Fibroblast of lung (primary cell): ENCODE measurements around the gene ARHGAP18. TPM values are rescaled to one million over a fixed set of nuclear protein-coding genes. Genes with fewer than 3 reads are reported as not detected.

ENCODE experiments used
- DNase-seq, 2 donors: peaks; one replicate each; pipeline versions ENCODE4 v3.0.0 to v3.0.0-alpha.2; 2010; ENCODE audit warnings: low read depth in 2 of 2
- H2AFZ ChIP-seq: 2 replicates; pipeline ENCODE4 v1.5.1; 2012; ENCODE audit warnings: low read length, control low read depth, inconsistent platforms
- H3K27ac ChIP-seq: 2 replicates; pipeline ENCODE4 v1.5.1; 2011; ENCODE audit warnings: low read length, control low read depth; ENCODE audit not compliant: insufficient read depth
- H3K27me3 ChIP-seq: 2 replicates; pipeline ENCODE4 v1.5.1; 2011; ENCODE audit warnings: mild to moderate bottlenecking, low read length; ENCODE audit not compliant: control insufficient read depth, insufficient read depth
- H3K36me3 ChIP-seq: 2 replicates; pipeline ENCODE4 v1.5.1; 2011; ENCODE audit warnings: low read length; ENCODE audit not compliant: control insufficient read depth, insufficient read depth
- H3K4me1 ChIP-seq: 2 replicates; pipeline ENCODE4 v1.5.1; 2011; ENCODE audit warnings: low read length; ENCODE audit not compliant: control insufficient read depth, insufficient read depth; ENCODE audit errors: extremely low read depth
- H3K4me2 ChIP-seq: 2 replicates; pipeline ENCODE4 v1.5.1; 2011; ENCODE audit warnings: low read length, control low read depth; ENCODE audit not compliant: insufficient read depth; ENCODE audit errors: extremely low read depth
- H3K4me3 ChIP-seq, 4 experiments: fragments of 200-600 bp in 1 of 4; sonication (generic) in 1 of 4; replicated peaks in 1 of 4; 2 replicates each; pipeline ENCODE4 v1.5.1; 2011 to 2016; ENCODE audit warnings: low read length in 4 of 4, low read depth in 3 of 4, mild to moderate bottlenecking in 3 of 4, control low read depth in 2 of 4, inconsistent platforms in 1 of 4, mixed read lengths in 1 of 4; ENCODE audit not compliant: insufficient read depth in 1 of 4; ENCODE audit errors: control extremely low read depth in 1 of 4
- H3K79me2 ChIP-seq: 2 replicates; pipeline ENCODE4 v1.5.1; 2012; ENCODE audit warnings: mild to moderate bottlenecking, low read length, inconsistent platforms; ENCODE audit not compliant: control insufficient read depth, insufficient read depth
- H3K9ac ChIP-seq: 2 replicates; pipeline ENCODE4 v1.5.1; 2011; ENCODE audit warnings: mild to moderate bottlenecking, low read length, control low read depth; ENCODE audit not compliant: insufficient read depth
- H3K9me3 ChIP-seq: 2 replicates; pipeline ENCODE4 v1.5.1; 2012; ENCODE audit warnings: low read depth, low read length; ENCODE audit not compliant: control insufficient read depth, insufficient read depth
- H4K20me1 ChIP-seq: 2 replicates; pipeline ENCODE4 v1.5.1; 2011; ENCODE audit warnings: low read length; ENCODE audit not compliant: control insufficient read depth, insufficient read depth; ENCODE audit errors: extremely low read depth
- CTCF ChIP-seq, 2 donors: IDR thresholded peaks in 1 of 2; conservative IDR thresholded peaks in 1 of 2; 1 replicate in 1 of 2; 2 replicates in 1 of 2; pipeline ENCODE4 v1.5.1; 2011 to 2012; ENCODE audit warnings: low read length in 2 of 2, control low read depth in 1 of 2, inconsistent platforms in 1 of 2, low read depth in 1 of 2, mild to moderate bottlenecking in 1 of 2
- EZH2 ChIP-seq: IDR thresholded peaks from 2 replicates; pipeline ENCODE4 v1.5.1; 2012; ENCODE audit warnings: low read length, control low read depth, mild to moderate bottlenecking; ENCODE audit errors: missing control alignments
- polyA plus RNA-seq, 2 donors: library from polyadenylated mRNA; depleted of rRNA in 1 of 2; stranded (reverse) in 1 of 2; unstranded in 1 of 2; fragments of >200 nt; gene quantifications; 2 replicates each; pipeline ENCODE4 v1.2.1, GENCODE V29; 2011 to 2012; ENCODE audit warnings: missing spikeins in 1 of 2
- total RNA-seq: library from RNA; depleted of rRNA; stranded (reverse); fragments of >200 nt; gene quantifications from 2 replicates; pipeline ENCODE4 v1.2.1, GENCODE V29; 2014

ARHGAP18 gene
- total and polyA plus RNA-seq, 2 donors (not counting 1 experiment from before 2014, with no cell fraction given): 18.6 to 38.3 TPM

- H3K4me2 ChIP-seq: no peak overlapping the region
- peaks cover 17% of the 10 kb centered on the region for H3K4me1 ChIP-seq
Observed at GRCh38 chr6:129670634-129671033, 39.3 kb downstream of the ARHGAP18 start.

GRCh38 chr6:129667621-129668020 lies 42.4 kb downstream of the ARHGAP18 start:
- Histone ChIP-seq H3K4me2 (no peak overlapping the region), H3K79me2 (peaks cover 67% of the 10 kb centered on the region), H2AFZ (no peak overlapping the region), H3K27ac (no peak overlapping the region), H3K9ac (no peak overlapping the region), H3K4me1 (peaks cover 11% of the 10 kb centered on the region), H3K27me3 (no peaks in the 10 kb centered on the region), H3K36me3 (no peaks in the 10 kb centered on the region), H3K9me3 (no peaks in the 10 kb centered on the region), H4K20me1 (no peaks in the 10 kb centered on the region), H3K4me3 (no peak overlapping the region)
- no peak for TF ChIP-seq CTCF (conservative IDR thresholded peaks at IDR 0.05 in 1 of 2, IDR thresholded peaks at IDR 0.05 in 1 of 2; ENCODE audit: low read depth in 1 of 2, low read length in 2 of 2)
- no peak for TF ChIP-seq EZH2
- DNase-seq: peak; percentile 53 to 75

More at GRCh38 chr6:129670634-129671033, 39.3 kb downstream of the ARHGAP18 start:
- Histone ChIP-seq H3K4me3 (no peak overlapping the region), H4K20me1 (no peaks in the 10 kb centered on the region), H3K36me3 (no peaks in the 10 kb centered on the region), H3K27me3 (no peaks in the 10 kb centered on the region), H3K27ac (no peak overlapping the region), H3K9ac (no peak overlapping the region), H3K9me3 (no peaks in the 10 kb centered on the region), H3K79me2 (peaks cover 57% of the 10 kb centered on the region), H2AFZ (no peak overlapping the region)
- TF ChIP-seq CTCF (conservative IDR thresholded peaks at IDR 0.05 in 1 of 2, IDR thresholded peaks at IDR 0.05 in 1 of 2; ENCODE audit: low read depth in 1 of 2, low read length in 2 of 2): no peak
- no peak for TF ChIP-seq EZH2
- DNase-seq: no peak

GRCh38 chr6:129667034-129667433 lies 42.9 kb downstream of the ARHGAP18 start:
- H3K27me3 ChIP-seq: no peaks in the 10 kb centered on the region
- peak in 1 of 2 donors; percentile 13 for TF ChIP-seq CTCF (conservative IDR thresholded peaks at IDR 0.05 in 1 of 2, IDR thresholded peaks at IDR 0.05 in 1 of 2; ENCODE audit: low read depth in 1 of 2, low read length in 2 of 2)
- no peak for TF ChIP-seq EZH2
- no peak overlapping the region for H3K9ac ChIP-seq
- H3K4me3 ChIP-seq: no peak overlapping the region
- no peaks in the 10 kb centered on the region for H3K9me3 ChIP-seq
- H4K20me1 ChIP-seq: no peaks in the 10 kb centered on the region
- H3K4me1 ChIP-seq: peaks cover 6% of the 10 kb centered on the region
- H2AFZ ChIP-seq: no peak overlapping the region
- no peak overlapping the region for H3K4me2 ChIP-seq
- peaks cover 69% of the 10 kb centered on the region for H3K79me2 ChIP-seq
- no peak overlapping the region for H3K27ac ChIP-seq
- DNase-seq: peak in 1 of 2 donors; percentile 52
- H3K36me3 ChIP-seq: no peaks in the 10 kb centered on the region
